Right atrium auricular region (tissue), 2 donors: ENCODE results near the gene BANK1. TPM values are rescaled to one million over a fixed set of nuclear protein-coding genes. Genes with fewer than 3 reads are reported as not detected.

Source experiments
- DNase-seq: peaks from one replicate; pipeline ENCODE4 v3.0.0-alpha.2; 2019; ENCODE audit warnings: low spot score
- H3K27ac ChIP-seq, 2 donors: fragments of 200-600 bp; sonication (generic); 1 replicate in 1 of 2; 2 replicates in 1 of 2; pipeline ENCODE4 v1.5.1; 2016 to 2019
- H3K27me3 ChIP-seq, 2 donors: fragments of 200-600 bp; sonication (generic); one replicate each; pipeline versions ENCODE4 v1.5.1 to v1.6.0; 2017 to 2019
- H3K36me3 ChIP-seq: fragments of 200-600 bp; sonication (generic); one replicate; pipeline ENCODE4 v1.5.1; 2016
- H3K4me1 ChIP-seq, 2 donors: fragments of 200-600 bp; sonication (generic); one replicate each; pipeline versions ENCODE4 v1.5.1 to v1.6.0; 2017 to 2019
- H3K4me3 ChIP-seq, 2 donors: fragments of 200-600 bp; sonication (generic); 1 replicate in 1 of 2; 2 replicates in 1 of 2; pipeline ENCODE4 v1.5.1; 2017 to 2019; ENCODE audit warnings: mild to moderate bottlenecking in 1 of 2, moderate library complexity in 1 of 2
- H3K9me3 ChIP-seq, 2 donors: fragments of 200-600 bp; sonication (generic); one replicate each; pipeline ENCODE4 v1.5.1; 2019
- total RNA-seq, 2 donors: library from RNA; depleted of rRNA; stranded (reverse); fragments of >200 nt; gene quantifications; one replicate each; pipeline ENCODE4 v1.1.0, GENCODE V29; 2016
- TF ChIP-seq, protein P1 (sequence below), 2 donors: fragments of 200-600 bp; sonication (generic); IDR thresholded peaks; one replicate each; pipeline ENCODE4 v1.5.1; 2019; ENCODE audit warnings: antibody characterized with exemption in 2 of 2

Gene BANK1
- total RNA-seq, 2 donors from 2014 or later, result 1.4 TPM; not detected in 1

DNA sequence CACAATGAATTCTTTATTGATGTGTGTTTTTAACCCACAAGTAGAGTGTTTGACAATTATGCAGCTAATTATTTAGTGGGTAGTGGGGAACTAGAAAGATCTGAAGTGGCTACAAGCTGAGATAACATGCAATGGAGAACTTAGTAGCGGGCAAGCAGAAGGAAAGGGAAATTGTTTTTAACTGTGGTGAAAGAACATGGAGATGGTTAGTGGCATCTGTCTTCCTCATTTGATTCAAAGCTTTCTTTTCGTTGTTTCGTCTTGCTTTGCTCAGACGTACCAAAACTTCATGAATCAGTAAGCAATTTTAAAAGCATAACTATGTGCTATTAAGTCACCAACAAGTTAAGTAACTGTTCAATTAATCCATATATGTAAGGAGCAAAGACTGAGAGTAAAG, 169.9 kb downstream of the BANK1 start:
- Histone ChIP-seq H3K27me3 (no peaks in the 10 kb centered on the region), H3K9me3 (no peaks in the 10 kb centered on the region)

GRCh38 chr4:101961144-101961543, 170.6 kb downstream of the BANK1 start:
- no peaks in the 10 kb centered on the region for H3K27me3 ChIP-seq
- no peaks in the 10 kb centered on the region for H3K4me1 ChIP-seq
- H3K9me3 ChIP-seq, result no peaks in the 10 kb centered on the region
- H3K36me3 ChIP-seq, result no peaks in the 10 kb centered on the region
- H3K27ac ChIP-seq, result no peak overlapping the region
- DNase-seq, result no peak
- no peak overlapping the region for H3K4me3 ChIP-seq
- TF ChIP-seq, protein P1, sequence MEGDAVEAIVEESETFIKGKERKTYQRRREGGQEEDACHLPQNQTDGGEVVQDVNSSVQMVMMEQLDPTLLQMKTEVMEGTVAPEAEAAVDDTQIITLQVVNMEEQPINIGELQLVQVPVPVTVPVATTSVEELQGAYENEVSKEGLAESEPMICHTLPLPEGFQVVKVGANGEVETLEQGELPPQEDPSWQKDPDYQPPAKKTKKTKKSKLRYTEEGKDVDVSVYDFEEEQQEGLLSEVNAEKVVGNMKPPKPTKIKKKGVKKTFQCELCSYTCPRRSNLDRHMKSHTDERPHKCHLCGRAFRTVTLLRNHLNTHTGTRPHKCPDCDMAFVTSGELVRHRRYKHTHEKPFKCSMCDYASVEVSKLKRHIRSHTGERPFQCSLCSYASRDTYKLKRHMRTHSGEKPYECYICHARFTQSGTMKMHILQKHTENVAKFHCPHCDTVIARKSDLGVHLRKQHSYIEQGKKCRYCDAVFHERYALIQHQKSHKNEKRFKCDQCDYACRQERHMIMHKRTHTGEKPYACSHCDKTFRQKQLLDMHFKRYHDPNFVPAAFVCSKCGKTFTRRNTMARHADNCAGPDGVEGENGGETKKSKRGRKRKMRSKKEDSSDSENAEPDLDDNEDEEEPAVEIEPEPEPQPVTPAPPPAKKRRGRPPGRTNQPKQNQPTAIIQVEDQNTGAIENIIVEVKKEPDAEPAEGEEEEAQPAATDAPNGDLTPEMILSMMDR (IDR thresholded peaks at IDR 0.05), result no peak

More for the DNA sequence above, 169.9 kb downstream of the BANK1 start:
- DNase-seq, result no peak
- Histone ChIP-seq H3K27ac (no peak overlapping the region), H3K36me3 (no peaks in the 10 kb centered on the region), H3K4me1 (no peaks in the 10 kb centered on the region), H3K4me3 (no peak overlapping the region)
- TF ChIP-seq, protein P1 (IDR thresholded peaks at IDR 0.05), result no peak

GRCh38 chr4:101967697-101968346, 177.3 kb downstream of the BANK1 start:
- no peaks in the 10 kb centered on the region for H3K4me1 ChIP-seq
- DNase-seq, result no peak
- H3K4me3 ChIP-seq, result no peak overlapping the region
- no peaks in the 10 kb centered on the region for H3K36me3 ChIP-seq
- no peak overlapping the region for H3K27ac ChIP-seq
- no peaks in the 10 kb centered on the region for H3K27me3 ChIP-seq
- no peaks in the 10 kb centered on the region for H3K9me3 ChIP-seq
- TF ChIP-seq, protein P1 (IDR thresholded peaks at IDR 0.05), result no peak

DNA sequence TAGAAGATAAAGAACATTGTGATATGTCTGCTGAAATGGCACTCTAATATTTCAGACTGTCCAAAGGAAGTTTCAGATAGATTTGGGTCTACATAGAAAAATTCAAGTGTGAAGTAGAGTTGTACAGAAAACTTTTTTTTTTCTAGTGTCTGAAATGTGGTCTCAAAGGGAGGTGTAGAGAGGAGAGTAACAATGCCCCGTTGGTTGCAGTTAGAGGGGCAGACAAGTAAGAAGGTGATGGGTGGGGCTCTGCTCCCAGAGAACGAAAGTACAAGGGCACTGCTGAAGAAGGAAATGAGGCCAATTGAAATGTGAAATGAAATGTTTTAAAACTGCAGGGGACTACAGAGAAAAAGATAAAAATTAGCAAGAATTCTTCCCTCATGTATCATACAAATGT, 177.8 kb downstream of the BANK1 start:
- H3K36me3 ChIP-seq, result no peaks in the 10 kb centered on the region

GRCh38 chr4:101969965-101970364, 179.4 kb downstream of the BANK1 start:
- Histone ChIP-seq H3K4me1 (no peaks in the 10 kb centered on the region), H3K36me3 (no peaks in the 10 kb centered on the region), H3K27me3 (no peaks in the 10 kb centered on the region), H3K4me3 (no peak overlapping the region), H3K9me3 (no peaks in the 10 kb centered on the region), H3K27ac (no peak overlapping the region)
- DNase-seq, result no peak
- TF ChIP-seq, protein P1 (IDR thresholded peaks at IDR 0.05), result no peak

More for the DNA sequence above, 177.8 kb downstream of the BANK1 start:
- Histone ChIP-seq H3K27ac (no peak overlapping the region), H3K9me3 (no peaks in the 10 kb centered on the region), H3K27me3 (no peaks in the 10 kb centered on the region), H3K4me1 (no peaks in the 10 kb centered on the region), H3K4me3 (no peak overlapping the region)
- no peak for DNase-seq
- TF ChIP-seq, protein P1 (IDR thresholded peaks at IDR 0.05), result no peak
